ENCODE data around the gene RGP1. TPM values are rescaled to one million over a fixed set of nuclear protein-coding genes. Genes with fewer than 3 reads are reported as not detected.

RGP1 gene
- total and polyA plus RNA-seq, 12 donors = 6.4 to 41.2 (median 22.3) TPM

GRCh38 chr9:35712762-35713400 lies 36.2 kb upstream of the RGP1 start:
- H3K27ac ChIP-seq = no peak overlapping the region
- no peak overlapping the region for H3K4me3 ChIP-seq
- no peaks in the 10 kb centered on the region for H3K27me3 ChIP-seq
- no peaks in the 10 kb centered on the region for H3K9me3 ChIP-seq (replicated peaks in 1 of 3)
- DNase-seq = peak in 1 of 7 donors; percentile 2
- H3K4me1 ChIP-seq (replicated peaks in 1 of 2) = no peaks in the 10 kb centered on the region
- intact Hi-C loops (cut with DNase I) = no loop called here
- TF ChIP-seq POLR2A (IDR thresholded peaks at IDR 0.05) = no peak
- TF ChIP-seq CTCF (IDR thresholded peaks at IDR 0.05) = no peak
- 82 to 91% (median 88%) methylated on average over 7 to 11 of the region's 11 CpGs for WGBS, 4 donors
- peaks cover 0 to 95% of the 10 kb centered on the region in 2 donors for H3K36me3 ChIP-seq (replicated peaks in 1 of 2)

DNA sequence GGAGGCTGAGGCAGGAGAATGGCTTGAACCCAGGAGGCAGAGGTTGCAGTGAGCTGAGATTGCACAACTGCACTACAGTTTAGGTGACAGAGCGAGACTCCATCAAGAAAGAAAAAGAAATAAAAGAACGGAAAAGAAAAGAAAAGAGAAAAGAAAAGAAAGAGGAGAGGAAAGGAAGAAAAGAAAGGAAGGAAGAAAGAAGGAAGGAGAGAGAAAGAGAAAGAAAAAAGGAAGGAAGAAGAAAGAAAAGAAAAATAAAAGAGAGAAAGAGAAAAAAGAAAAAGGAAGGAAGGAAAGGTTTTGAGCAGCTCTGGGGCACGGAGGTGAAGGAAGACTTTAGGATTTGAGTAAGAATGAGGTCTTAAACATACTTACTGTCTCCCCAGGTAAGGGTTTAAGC lies 35.5 kb upstream of the RGP1 start:
- no peak overlapping the region for H3K27ac ChIP-seq
- H3K36me3 ChIP-seq (replicated peaks in 1 of 2) = peaks cover 0 to 95% of the 10 kb centered on the region in 2 donors
- intact Hi-C loops (cut with DNase I) = no loop called here

DNA sequence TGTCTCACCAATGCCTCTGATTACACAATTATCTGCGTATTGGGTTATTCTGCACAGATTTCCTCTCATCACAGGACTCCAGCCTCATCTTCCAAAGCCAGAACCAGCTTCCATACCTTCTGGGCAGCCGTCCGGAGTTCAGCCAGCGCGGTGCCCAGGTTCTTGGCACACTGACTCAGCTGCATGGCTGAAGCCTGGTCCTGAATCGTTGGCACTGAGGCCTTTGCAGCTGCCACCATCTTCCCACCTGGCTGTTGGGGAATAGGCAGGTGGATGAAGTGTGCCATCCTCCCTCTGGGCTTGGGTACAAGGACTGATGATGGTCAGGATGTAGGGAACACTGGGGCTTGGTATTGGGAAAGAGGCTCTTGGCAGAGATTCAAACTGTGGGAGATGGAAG lies 35.0 kb upstream of the RGP1 start:
- Histone ChIP-seq H3K27me3 (no peaks in the 10 kb centered on the region), H3K4me1 (replicated peaks in 1 of 2) (no peaks in the 10 kb centered on the region), H3K9me3 (replicated peaks in 1 of 3) (no peaks in the 10 kb centered on the region), H3K4me3 (no peak overlapping the region), H3K27ac (no peak overlapping the region), H3K36me3 (replicated peaks in 1 of 2) (peaks cover 0 to 95% of the 10 kb centered on the region in 2 donors)
- intact Hi-C loops (cut with DNase I) = no loop called here
- 89 to 97% (median 91%) methylated on average over 6 of the region's 6 CpGs for WGBS, 4 donors
- TF ChIP-seq POLR2A (IDR thresholded peaks at IDR 0.05) (no peak), CTCF (IDR thresholded peaks at IDR 0.05) (no peak)
- DNase-seq = no peak

More for the DNA sequence above, 35.5 kb upstream of the RGP1 start:
- DNase-seq = no peak
- Histone ChIP-seq H3K9me3 (replicated peaks in 1 of 3) (no peaks in the 10 kb centered on the region), H3K4me3 (no peak overlapping the region), H3K27me3 (no peaks in the 10 kb centered on the region), H3K4me1 (replicated peaks in 1 of 2) (no peaks in the 10 kb centered on the region)
- WGBS, 4 donors = 89 to 94% (median 91%) methylated on average over 3 of the region's 3 CpGs
- TF ChIP-seq CTCF (IDR thresholded peaks at IDR 0.05) (no peak), POLR2A (IDR thresholded peaks at IDR 0.05) (no peak)

DNA sequence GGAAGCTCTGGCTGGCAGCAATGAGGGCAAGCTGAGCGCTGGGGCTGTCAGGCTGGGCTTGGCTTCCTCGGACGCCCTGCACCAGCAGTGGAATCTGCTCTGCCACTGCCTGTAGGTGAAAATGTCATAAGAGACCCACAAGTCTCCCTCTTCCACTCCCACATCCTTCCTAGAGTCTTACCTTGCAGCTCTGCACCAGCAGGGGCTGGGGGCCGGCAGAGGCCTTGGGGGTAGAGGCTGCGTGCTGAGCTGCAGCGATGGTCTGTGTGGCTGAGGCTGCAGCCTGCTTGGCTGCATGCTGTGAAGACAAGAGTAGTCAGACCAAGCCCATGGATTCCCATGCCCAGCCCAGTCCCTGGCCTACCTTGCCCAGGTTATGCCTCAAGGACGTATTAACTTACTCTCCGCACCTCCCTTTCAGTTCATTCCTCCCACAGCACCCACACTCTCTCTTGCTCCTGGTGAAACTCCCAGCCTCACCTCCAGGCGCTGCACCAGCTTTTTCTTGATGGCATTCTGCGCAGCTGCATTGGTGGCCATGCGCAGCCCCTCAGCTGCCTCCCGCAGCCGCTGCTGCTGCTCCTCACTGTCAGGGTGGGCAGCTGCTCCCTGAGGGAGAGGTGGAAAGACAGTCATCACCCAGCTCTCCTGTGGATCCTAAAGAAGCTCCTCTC lies 34.4 kb upstream of the RGP1 start:
- Histone ChIP-seq H3K4me1 (replicated peaks in 1 of 2) (no peaks in the 10 kb centered on the region), H3K36me3 (replicated peaks in 1 of 2) (peaks cover 0 to 98% of the 10 kb centered on the region in 2 donors), H3K4me3 (no peak overlapping the region), H3K27ac (no peak overlapping the region), H3K9me3 (replicated peaks in 1 of 3) (no peaks in the 10 kb centered on the region), H3K27me3 (no peaks in the 10 kb centered on the region)
- no peak for TF ChIP-seq POLR2A (IDR thresholded peaks at IDR 0.05)
- TF ChIP-seq CTCF (IDR thresholded peaks at IDR 0.05) = no peak
- intact Hi-C loops (cut with DNase I) = no loop called here
- WGBS, 4 donors = 90 to 95% (median 92%) methylated on average over 11 to 13 of the region's 13 CpGs
- no peak for DNase-seq

All from adrenal gland (tissue), 12 donors.